Calu3 (cell line): ENCODE measurements around the gene DHX15. TPM values are rescaled to one million over a fixed set of nuclear protein-coding genes. Genes with fewer than 3 reads are reported as not detected.

Experiments used
- BruUV-seq: library from RNA; stranded (reverse); fragments of 400-500 nt; replicated peaks from 2 replicates; lab custom pipeline; 2021; lab: Mats Ljungman, UMichigan
- CTCF ChIA-PET: fragments of 300-600 bp; sonication (Branson Sonifier 250); formaldehyde crosslinking; loops from one replicate; lab custom pipeline; 2022; ENCODE audit warnings: antibody characterized with exemption; lab: Charles Lee
- DNase-seq: peaks from one replicate; pipeline ENCODE4 v3.0.0; 2022
- H3K27ac Mint-ChIP-seq: one replicate; pipeline ENCODE4 v1.8.0; 2022; ENCODE audit warnings: mixed read lengths; ENCODE audit not compliant: unreplicated experiment
- H3K27me3 Mint-ChIP-seq: one replicate; pipeline ENCODE4 v1.8.0; 2022; ENCODE audit warnings: mixed read lengths; ENCODE audit not compliant: unreplicated experiment
- H3K36me3 Mint-ChIP-seq: one replicate; pipeline ENCODE4 v1.8.0; 2022; ENCODE audit warnings: mild to moderate bottlenecking, moderate library complexity, mixed read lengths; ENCODE audit not compliant: insufficient read depth, unreplicated experiment
- H3K4me1 Mint-ChIP-seq: one replicate; pipeline ENCODE4 v1.8.0; 2022; ENCODE audit warnings: mild to moderate bottlenecking, low read depth, mixed read lengths; ENCODE audit not compliant: unreplicated experiment
- H3K4me3 Mint-ChIP-seq: one replicate; pipeline ENCODE4 v1.8.0; 2022; ENCODE audit warnings: mild to moderate bottlenecking, low read depth, moderate library complexity, mixed read lengths; ENCODE audit not compliant: unreplicated experiment
- H3K9me3 Mint-ChIP-seq: one replicate; pipeline ENCODE4 v1.8.0; 2022; ENCODE audit warnings: low read depth, mixed read lengths; ENCODE audit not compliant: unreplicated experiment
- CTCF ChIP-seq: fragments of 200-600 bp; IDR thresholded peaks from one replicate; pipeline ENCODE4 v1.8.0; 2022; ENCODE audit warnings: antibody characterized with exemption; ENCODE audit not compliant: unreplicated experiment
- intact Hi-C: fragments of 100-400 bp; cut with micrococcal nuclease; formaldehyde crosslinking; loops from one replicate; pipeline ENCODE4 v1.10.0; 2022; ENCODE audit not compliant: unreplicated experiment
- total RNA-seq: library from RNA; stranded (reverse); gene quantifications from 2 replicates; pipeline ENCODE4 v1.2.3, GENCODE V29; 2022

DHX15 gene
- total RNA-seq, 1 experiment from 2014 or later: 169 TPM

- no peaks in the 10 kb centered on the region for H3K4me1 Mint-ChIP-seq
- no peak overlapping the region for H3K4me3 Mint-ChIP-seq
- CTCF ChIA-PET: no interaction called here
- intact Hi-C loops: no loop called here
- H3K27ac Mint-ChIP-seq: no peak overlapping the region
- peaks cover 6% of the 10 kb centered on the region for H3K9me3 Mint-ChIP-seq
- H3K27me3 Mint-ChIP-seq: no peaks in the 10 kb centered on the region
- no peaks in the 10 kb centered on the region for H3K36me3 Mint-ChIP-seq
- TF ChIP-seq CTCF: no peak
- BruUV-seq: no TSS peak
- no peak for DNase-seq
Observed at GRCh38 chr4:24613502-24613901, 29.1 kb upstream of the DHX15 start.

- H3K4me1 Mint-ChIP-seq: peaks cover 5% of the 10 kb centered on the region
- H3K36me3 Mint-ChIP-seq: no peaks in the 10 kb centered on the region
- H3K27me3 Mint-ChIP-seq: no peaks in the 10 kb centered on the region
- CTCF ChIA-PET: interaction anchor here (1.2 kb wide), 1 partner anchor 27 kb away, joined by 4 read pairs; the partner anchor contains the start of gene DHX15
- no peak for DNase-seq
- no TSS peak for BruUV-seq
- H3K4me3 Mint-ChIP-seq: no peak overlapping the region
- H3K9me3 Mint-ChIP-seq: peaks cover 6% of the 10 kb centered on the region
- no peak overlapping the region for H3K27ac Mint-ChIP-seq
- intact Hi-C loops: no loop called here
- TF ChIP-seq CTCF: no peak
Observed at GRCh38 chr4:24611575-24611974, 27.2 kb upstream of the DHX15 start.

DNA sequence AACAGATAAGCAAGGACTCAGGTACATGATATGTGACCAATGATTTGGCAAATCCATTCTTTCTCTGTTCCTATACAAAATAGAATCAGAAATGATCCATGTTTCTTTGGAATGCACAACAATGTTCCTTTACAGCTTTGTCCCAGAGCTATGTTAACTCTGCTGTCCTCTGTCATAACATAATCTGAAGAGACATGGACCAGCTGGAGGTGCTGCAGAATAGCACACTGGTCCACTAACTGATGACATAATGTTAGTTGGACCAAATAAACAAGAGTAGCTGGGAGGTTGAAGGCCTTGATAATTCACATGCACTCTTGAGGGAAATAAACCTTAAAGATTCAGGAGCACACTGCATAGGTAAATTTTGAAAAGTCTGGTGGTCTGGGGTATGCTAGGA is 23.0 kb upstream of the DHX15 start:
- no TSS peak for BruUV-seq
- CTCF ChIA-PET: no interaction called here
- no peak overlapping the region for H3K27ac Mint-ChIP-seq
- no peak for DNase-seq
- H3K4me1 Mint-ChIP-seq: peaks cover 38% of the 10 kb centered on the region
- H3K4me3 Mint-ChIP-seq: no peak overlapping the region
- intact Hi-C loops: no loop called here
- H3K36me3 Mint-ChIP-seq: no peaks in the 10 kb centered on the region
- peaks cover 3% of the 10 kb centered on the region for H3K9me3 Mint-ChIP-seq
- H3K27me3 Mint-ChIP-seq: no peaks in the 10 kb centered on the region
- no peak for TF ChIP-seq CTCF

DNA sequence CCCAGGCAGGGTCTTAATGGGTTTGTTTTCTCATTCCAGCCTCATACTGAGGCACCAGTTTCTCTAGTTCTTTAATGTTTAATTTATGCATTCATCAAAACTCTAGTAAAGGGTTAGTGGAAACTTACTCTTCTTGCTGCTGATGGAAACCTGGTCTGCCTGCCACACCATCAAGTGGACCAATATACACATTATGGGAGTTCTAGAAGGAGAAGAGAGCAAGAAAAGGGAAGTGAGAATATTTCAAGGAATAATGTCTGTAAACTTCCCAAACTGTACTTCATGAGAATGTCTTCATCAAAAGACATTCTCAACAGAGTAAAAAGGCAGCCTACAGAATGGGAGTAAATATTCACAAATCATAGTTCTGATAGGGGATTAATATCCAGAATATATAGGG is 20.9 kb upstream of the DHX15 start:
- Mint-ChIP-seq H3K9me3 (no peaks in the 10 kb centered on the region), H3K27me3 (no peaks in the 10 kb centered on the region), H3K27ac (peak overlapping the region; percentile 91), H3K4me3 (peak overlapping the region; percentile 20), H3K4me1 (peaks cover 52% of the 10 kb centered on the region), H3K36me3 (no peaks in the 10 kb centered on the region)
- intact Hi-C loops: no loop called here
- TF ChIP-seq CTCF: no peak
- no TSS peak for BruUV-seq
- DNase-seq: no peak
- CTCF ChIA-PET: interaction anchor here (1.5 kb wide), 1 partner anchor 188 kb away, joined by 5 read pairs; no protein-coding TSS in a partner anchor
